Smooth muscle cell of the brain vasculature (primary cell): ENCODE results near the gene SCFD2.
"Not testable (repeated sequence)": the region's sequence is repeated elsewhere in the genome, so short reads cannot be mapped to it uniquely, and the experiment has no call there.

Source experiments
- DNase-seq: peaks from one replicate; pipeline ENCODE4 v3.0.0-alpha.2; 2012; ENCODE audit warnings: low read depth, low spot score

Gene SCFD2

GRCh38 chr4:53365486-53366300 is at the start of gene SCFD2:
Gene SCFD2, minus strand, starts transcription at chr4:53366061.
- peak; percentile 90 for DNase-seq

GRCh38 chr4:53409479-53409878 is 43.6 kb upstream of the SCFD2 start:
- not testable (repeated sequence) for DNase-seq

GRCh38 chr4:53380221-53380620 is 14.4 kb upstream of the SCFD2 start:
- DNase-seq, result no peak

GRCh38 chr4:53378171-53378482 is 12.3 kb upstream of the SCFD2 start:
- DNase-seq, result no peak

- DNase-seq, result peak; percentile 79
Measured at GRCh38 chr4:53377319-53378170, 11.7 kb upstream of the SCFD2 start, which contains the start of gene FIP1L1. Gene FIP1L1, plus strand, starts transcription at chr4:53377641. Its CDS starts 198 bp downstream, at chr4:53377839.

- no peak for DNase-seq
Measured at GRCh38 chr4:53376900-53377299, 11.0 kb upstream of the SCFD2 start.

- DNase-seq, result no peak
Measured at GRCh38 chr4:53374777-53375258, 9.0 kb upstream of the SCFD2 start.

- no peak for DNase-seq
Measured at GRCh38 chr4:53371843-53372521, 6.1 kb upstream of the SCFD2 start.

GRCh38 chr4:53371049-53371448 is 5.2 kb upstream of the SCFD2 start:
- DNase-seq, result no peak

- no peak for DNase-seq
Measured at GRCh38 chr4:53367721-53368120, 1.9 kb upstream of the SCFD2 start.

GRCh38 chr4:53366301-53366716 is 448 bp upstream of the SCFD2 start:
- DNase-seq, result no peak

GRCh38 chr4:53365121-53365485 is 758 bp downstream of the SCFD2 start:
- DNase-seq, result no peak

- DNase-seq, result no peak
Measured at GRCh38 chr4:53364624-53365023, 1.2 kb downstream of the SCFD2 start.

GRCh38 chr4:53362093-53362492 is 3.8 kb downstream of the SCFD2 start:
- DNase-seq, result no peak

GRCh38 chr4:53361451-53361850 is 4.4 kb downstream of the SCFD2 start:
- no peak for DNase-seq

- DNase-seq, result no peak
Measured at GRCh38 chr4:53355930-53356521, 9.8 kb downstream of the SCFD2 start.

GRCh38 chr4:53354012-53354722 is 11.7 kb downstream of the SCFD2 start:
- DNase-seq, result no peak

- DNase-seq, result no peak
Measured at GRCh38 chr4:53349091-53349491, 16.8 kb downstream of the SCFD2 start.

GRCh38 chr4:53348046-53348445 is 17.8 kb downstream of the SCFD2 start:
- DNase-seq, result no peak

GRCh38 chr4:53346920-53347852 is 18.7 kb downstream of the SCFD2 start:
- no peak for DNase-seq
